Astrocyte (in vitro differentiated cells and primary cell): ENCODE data around the gene XPNPEP3.
"Not testable (repeated sequence)": the region's sequence is repeated elsewhere in the genome, so short reads cannot be mapped to it uniquely, and the experiment has no call there.

Source experiments
- CTCF ChIP-seq: IDR thresholded peaks from 2 replicates; pipeline ENCODE4 v1.5.1; 2011; ENCODE audit warnings: low read depth, mild to moderate bottlenecking, inconsistent platforms, low read length, moderate library complexity; ENCODE audit not compliant: insufficient read depth
- EZH2 ChIP-seq: IDR thresholded peaks from 2 replicates; pipeline ENCODE4 v1.6.1; 2012; ENCODE audit warnings: mild to moderate bottlenecking, low read length, inconsistent platforms; ENCODE audit not compliant: insufficient read depth

GRCh38 chr22:40845816-40846215 lies 11.1 kb upstream of the XPNPEP3 start:
- TF ChIP-seq EZH2, CTCF: not testable (repeated sequence)
